Measurements from ENCODE around the gene UBE2D2.

GRCh38 chr5:139676951-139677735 is 116.0 kb downstream of the UBE2D2 start:
- TF ChIP-seq, protein P1, sequence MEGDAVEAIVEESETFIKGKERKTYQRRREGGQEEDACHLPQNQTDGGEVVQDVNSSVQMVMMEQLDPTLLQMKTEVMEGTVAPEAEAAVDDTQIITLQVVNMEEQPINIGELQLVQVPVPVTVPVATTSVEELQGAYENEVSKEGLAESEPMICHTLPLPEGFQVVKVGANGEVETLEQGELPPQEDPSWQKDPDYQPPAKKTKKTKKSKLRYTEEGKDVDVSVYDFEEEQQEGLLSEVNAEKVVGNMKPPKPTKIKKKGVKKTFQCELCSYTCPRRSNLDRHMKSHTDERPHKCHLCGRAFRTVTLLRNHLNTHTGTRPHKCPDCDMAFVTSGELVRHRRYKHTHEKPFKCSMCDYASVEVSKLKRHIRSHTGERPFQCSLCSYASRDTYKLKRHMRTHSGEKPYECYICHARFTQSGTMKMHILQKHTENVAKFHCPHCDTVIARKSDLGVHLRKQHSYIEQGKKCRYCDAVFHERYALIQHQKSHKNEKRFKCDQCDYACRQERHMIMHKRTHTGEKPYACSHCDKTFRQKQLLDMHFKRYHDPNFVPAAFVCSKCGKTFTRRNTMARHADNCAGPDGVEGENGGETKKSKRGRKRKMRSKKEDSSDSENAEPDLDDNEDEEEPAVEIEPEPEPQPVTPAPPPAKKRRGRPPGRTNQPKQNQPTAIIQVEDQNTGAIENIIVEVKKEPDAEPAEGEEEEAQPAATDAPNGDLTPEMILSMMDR (conservative IDR thresholded peaks at IDR 0.05), result no peak
- TF ChIP-seq ZFX (IDR thresholded peaks at IDR 0.05), result no peak

Data from C4-2B (cell line).